Stimulated activated CD4-positive, alpha-beta T cell treated with anti-CD3 and anti-CD28 coated beads, Interleukin-4, amount 100 ng/mL, for 24 hours (primary cell): ENCODE measurements around the gene NWD2.
A peak's percentile ranks its signal among the peaks of the same experiment; 100 is the strongest.

ENCODE experiments used
- DNase-seq: peaks from one replicate; pipeline ENCODE4 v3.0.0-alpha.2; 2020

The NWD2 gene

DNA sequence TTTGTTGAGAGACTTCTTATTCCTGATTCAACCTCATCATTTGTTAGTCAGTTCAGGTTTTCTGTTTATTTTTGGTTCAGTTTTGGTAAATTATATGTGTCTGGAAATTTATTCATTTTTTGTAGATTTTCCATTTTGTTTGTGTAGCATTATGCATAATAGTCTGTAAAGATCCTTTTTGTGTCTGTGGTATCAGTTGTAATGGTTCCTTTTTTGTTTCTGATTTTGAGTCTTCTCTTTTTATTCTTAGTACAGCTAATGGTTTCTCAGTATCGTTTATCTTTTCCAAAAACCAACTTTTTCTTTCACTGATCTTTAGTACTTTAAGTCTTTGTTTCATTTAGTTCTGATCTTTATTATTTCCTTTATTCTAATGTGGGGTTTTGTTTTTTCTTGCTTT, 61.4 kb downstream of the NWD2 start:
- no peak for DNase-seq

DNA sequence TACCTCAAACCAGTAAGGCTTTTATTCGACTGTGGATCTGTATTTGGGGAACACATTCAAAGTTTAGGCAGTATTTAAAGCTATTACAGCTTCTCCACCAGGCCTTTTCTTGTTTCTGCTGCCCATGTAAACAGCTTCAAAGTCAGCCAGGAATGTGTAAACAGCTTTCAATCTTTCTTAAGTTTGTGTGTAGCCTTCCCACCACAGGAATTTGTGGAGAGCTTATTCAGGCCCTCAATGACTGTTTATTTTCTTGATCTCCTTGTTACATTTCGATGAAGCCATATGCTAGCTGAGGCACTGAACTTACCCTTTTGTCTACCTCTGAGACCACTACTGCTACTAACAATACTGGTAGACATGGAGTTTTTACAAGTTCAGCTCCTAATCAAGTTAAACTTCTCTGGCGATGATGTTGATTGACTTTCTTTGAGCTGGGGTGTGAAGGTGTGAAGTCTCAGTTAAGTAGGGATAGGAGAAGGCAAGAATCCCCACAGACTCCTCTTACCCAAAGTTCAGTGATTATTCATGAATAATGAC, 72.6 kb downstream of the NWD2 start:
- DNase-seq: no peak

DNA sequence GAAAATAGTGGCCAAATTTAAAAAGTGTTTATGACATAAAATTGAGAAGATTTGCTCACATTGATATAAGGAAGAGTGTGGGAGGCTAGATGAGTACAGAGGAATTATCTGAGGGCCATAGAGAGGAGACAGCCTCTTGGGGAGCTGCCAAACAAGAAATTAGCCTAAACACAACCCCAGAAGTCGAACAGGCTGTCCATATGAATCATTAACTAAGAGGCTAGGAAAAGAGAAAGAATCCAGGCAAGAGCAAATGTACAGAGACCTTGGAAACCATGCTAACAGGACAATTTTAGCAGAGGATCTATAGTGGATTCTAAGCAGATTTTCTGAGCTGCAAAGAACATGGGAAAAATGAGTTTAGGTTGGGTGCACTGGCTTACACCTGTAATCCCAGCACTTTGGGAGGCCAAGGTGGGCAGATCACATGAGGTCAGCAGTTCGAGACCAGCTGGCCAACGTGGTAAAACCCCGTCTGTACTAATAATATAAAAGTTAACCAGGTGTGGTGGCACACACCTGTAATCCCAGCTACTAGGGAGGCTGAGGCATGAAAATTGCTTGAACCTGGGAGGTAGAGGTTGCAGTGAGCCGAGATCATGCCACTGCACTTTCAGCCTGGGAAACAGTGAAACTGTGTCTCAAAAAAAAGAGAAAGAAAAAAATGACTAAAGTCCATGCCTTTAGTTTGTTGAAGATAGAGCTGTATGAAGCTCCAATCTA, 76.1 kb downstream of the NWD2 start:
- no peak for DNase-seq

DNA sequence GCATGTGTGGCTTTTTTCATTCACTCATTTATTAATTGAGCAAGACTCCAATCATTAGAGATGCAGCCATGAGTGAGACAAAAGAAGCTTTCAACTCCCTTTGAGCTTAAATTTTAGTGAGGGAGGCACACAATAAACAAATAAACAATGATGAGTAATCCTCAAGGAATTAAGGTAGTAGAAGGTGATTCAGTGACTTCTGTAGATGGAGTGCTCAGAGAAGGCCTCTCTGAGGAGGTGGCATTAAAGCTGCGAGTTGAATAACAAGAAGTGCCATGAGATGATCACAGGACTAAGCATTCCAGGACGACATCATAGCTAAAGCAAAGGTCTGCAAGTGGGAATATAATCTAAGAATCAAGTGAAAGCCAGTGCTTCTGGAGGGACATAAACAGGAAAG, 77.6 kb downstream of the NWD2 start:
- DNase-seq: no peak

DNA sequence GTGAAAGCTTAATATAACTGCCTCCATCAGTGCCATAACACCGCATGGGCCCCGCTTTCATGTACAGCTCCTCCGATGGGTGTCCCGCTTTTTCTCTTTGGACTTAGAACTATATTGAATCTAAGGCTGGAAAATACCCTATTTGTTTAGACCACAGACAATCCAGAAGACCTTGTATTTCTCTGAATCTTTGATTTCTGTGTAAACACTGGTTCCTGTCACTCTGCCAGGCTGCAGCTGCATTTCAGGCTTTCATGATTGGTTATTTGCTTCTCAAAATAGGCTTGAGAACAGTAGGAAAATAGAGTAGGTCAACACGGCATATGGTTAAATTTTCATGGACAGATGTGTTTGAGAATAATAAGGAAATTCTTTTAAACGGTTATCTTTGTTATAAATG, 80.0 kb downstream of the NWD2 start:
- DNase-seq: no peak

DNA sequence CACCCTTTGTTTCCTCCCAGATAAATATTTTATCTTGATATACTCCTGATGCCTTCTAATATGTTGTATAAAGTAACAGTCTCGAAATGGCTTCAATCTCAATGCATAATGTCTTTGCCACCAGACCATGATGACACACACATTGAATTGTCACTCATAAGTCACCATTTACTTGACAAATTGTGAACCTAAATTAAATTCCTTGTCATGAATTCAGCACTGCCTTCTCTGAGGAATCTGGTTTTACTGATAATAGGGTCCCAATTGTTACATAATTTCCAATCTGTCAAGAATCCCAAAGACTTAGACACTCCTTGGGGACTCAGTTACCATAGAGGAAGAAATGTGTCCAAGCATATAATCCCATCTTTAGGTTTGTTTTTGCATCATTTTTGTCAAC, 82.3 kb downstream of the NWD2 start:
- no peak for DNase-seq

DNA sequence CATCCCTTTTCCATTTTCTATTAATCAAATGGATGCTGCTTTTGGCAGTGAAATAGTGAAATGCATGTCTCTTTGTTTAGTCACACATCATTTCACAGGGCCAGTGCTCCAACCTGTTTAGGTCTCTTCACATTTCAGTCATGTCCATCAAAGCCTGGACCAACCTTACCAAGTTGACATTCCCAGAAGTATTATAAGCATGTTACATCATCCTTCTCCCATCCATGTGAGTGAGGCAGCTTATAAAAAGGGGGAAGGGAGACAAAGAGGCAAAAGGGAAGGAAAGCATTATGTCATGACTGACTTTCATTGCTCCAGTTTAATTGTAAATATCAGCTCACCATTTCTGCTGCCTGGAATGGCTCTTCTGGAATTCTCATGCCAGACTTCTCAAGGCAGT, 94.4 kb downstream of the NWD2 start:
- no peak for DNase-seq

DNA sequence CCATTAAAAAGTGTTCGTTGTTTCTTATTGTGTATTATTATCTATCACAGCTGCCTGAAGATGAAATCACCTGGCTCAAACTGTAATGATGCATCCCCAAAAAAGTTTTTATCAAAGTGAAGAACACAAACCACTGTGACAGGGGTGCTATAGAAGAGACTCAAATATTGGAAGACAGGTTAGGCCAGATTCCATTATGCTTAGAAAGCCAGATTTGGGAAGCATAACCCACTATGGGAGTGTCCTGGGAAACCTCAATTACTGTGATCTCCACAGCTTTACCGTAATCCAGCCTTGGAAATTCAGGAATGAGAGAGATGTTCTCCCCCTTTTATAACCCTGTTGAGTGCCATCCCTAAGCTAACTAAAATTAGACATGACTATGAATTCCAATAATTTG, 114.2 kb downstream of the NWD2 start:
- no peak for DNase-seq

DNA sequence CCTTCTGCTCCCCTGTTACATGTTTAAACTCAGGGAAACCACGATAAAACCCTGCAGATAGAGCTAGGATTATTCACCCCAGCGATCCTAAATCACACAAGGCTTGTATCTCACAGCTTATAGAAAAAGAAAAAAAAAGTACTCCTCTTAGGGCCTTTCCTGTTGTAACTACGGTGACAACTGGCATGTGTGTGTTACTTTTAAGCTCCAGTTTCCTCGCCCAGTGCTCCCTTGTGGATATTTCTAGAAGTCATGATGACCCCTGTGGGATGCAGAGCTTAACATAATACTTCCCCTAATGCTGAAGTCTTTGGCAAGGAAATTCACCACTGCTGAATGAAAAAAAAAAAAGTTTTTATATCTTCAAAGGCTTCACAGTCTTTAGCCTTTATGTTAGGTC, 114.7 kb downstream of the NWD2 start:
- no peak for DNase-seq

DNA sequence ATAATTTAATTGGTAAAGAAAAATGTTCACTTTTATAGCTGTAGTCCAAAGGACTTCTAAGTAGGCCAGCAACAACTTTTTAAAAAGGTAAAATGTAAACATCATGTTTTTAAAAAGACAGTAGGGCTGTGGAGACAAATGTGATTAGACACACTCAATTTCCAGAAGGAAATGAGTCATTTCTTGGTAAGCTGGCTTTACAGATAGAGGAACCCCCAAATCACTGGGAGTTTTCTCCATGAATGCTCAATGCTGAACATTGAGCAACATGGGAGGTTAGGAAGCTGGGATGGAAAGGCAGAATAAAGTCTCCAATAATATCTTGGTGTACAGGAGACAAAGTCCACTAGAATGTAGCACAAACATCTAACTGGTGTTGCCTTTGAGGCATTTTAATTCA, 121.3 kb downstream of the NWD2 start:
- no peak for DNase-seq

DNA sequence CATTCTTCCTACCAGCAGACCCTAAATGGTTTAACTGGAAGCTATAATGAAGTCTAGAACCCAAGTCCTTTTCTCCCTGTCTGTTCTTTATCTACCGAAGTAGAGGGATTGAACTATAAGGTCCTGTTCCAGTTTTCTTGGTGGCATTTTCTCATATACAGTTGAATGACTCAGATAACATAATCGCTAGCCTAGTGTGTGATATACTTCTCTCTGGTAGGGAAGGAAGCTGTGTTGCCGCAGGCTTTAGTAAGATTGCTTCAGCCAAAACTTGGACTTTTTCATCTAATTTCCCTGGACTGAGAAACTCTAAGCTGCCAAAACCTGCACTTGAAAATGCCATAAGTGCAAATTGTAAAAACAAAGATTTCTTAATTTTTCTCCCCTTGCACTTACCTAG, 123.4 kb downstream of the NWD2 start:
- no peak for DNase-seq

DNA sequence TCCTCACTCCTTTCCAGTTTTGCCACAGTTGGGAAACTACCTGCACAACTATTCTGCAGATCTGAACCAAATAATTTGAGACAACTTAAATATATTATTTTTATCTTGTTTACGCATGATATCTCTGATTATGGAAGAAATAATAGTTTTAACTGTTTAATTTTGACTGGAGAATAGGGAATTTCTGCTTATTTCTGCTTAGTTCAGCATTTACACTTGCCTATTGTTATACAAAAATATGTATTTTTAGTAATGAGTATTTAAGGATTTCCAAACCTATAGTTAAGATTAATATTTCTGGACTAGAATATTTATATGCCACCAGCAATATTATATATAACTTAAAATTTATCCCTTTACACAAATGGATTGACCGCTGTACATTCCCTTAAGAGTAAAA, 125.5 kb downstream of the NWD2 start:
- DNase-seq: no peak

DNA sequence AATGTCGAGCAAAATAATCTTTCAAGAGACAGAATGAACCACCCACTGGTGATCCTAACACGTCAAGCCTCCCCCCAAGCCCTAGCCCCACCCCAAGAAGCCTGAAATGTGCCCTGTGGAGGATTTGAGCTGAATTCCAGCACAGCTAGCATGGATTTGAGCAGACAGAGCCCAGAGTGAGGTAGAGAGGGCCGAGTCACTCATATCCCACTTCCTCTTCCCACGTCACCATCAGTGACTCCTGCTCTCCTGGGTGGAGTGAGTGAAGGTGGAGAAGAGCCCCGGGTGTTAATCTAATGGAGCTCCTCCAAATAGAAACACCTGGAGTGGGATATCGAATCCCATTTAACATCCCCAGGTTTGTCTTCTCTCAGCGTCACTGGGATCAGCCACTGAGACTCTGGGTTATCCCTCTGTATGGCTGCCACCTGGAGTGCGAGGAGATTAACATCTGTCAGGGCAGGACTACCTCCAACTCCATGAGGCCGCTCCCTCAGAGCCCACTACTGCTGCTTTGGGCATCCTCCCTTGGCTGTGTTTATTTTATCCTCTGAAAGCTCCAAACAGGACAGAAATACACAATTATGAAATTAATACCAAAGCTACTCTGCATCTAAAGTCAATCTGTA, 136.6 kb downstream of the NWD2 start:
- no peak for DNase-seq

DNA sequence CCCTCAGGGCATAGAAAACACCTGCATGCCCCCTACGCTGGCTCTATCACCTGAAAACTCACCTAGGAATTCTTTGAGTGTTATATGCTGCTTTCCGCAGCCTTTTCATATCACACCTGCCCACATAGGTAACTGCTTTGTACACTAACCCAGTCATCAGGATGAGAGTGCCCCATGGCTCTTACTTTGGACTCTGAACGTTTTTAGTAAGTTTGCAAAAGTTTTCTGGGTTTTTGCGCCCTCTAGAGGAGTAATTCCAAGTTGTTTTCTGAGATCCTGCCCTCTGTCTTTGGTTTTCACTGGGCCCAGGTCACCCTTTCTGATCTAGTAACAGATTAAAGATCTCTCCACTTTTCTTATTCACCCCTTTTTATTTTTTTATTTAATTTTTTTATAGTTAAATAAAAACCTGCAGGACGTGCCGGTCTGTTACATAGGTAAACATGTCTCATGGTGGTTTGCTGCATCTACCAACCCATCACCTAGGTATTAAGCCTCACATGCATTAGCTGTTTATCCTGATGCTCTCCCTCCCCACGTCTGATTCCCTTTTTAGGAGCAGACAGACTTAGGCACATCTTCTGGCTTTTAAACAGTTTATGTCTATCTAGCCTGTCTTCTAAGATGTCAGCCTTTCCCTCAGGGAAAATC, 139.2 kb downstream of the NWD2 start:
- DNase-seq: peak; percentile 5

DNA sequence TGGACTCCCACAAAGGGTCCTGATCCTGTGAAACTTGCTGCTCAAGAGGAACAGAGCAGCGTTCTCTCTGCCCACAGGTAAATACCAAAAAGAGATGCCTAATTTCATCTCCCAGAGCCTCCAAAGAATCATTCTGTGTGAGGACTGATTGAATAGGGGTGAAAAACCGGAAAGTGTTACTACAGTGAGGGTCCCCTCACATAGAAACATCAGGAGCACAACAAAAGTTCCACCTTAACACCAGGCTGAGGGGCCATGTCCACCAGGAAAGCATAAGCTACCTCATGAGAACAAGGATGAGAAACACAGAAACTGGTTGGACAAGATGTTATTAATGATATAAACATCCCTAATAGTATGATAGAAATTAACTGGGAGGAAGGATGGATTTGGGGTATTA, 140.9 kb downstream of the NWD2 start:
- no peak for DNase-seq

DNA sequence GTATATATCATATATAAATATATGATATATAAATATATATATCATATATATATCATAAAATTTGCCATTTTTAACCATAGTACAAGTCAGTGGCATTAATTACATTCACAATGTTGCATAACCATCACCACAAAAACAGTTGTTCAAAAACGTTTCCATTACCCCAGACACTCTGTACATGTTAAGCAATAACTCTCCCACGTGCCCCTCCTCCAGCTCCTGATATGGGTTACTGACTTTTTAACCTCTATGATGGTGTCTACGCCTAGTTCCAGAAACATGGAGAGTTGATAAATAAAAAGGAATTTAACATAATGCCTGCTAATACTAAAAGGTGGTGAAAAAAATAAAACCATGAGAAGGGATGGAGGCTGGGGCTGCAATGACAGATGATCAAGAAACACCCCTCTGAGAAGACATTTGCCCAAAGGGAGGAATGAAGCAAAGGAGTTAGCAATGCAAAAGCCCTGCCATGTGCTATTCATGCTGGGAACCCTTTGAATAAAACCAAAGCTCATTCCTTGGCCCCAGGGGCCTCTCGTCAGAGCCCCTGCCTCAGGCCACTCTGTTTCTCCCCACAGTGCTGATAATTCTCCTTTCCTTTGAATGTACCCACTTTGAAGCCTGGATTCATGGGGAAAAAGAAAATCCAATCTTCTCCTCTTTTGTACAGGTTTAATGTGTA, 144.3 kb downstream of the NWD2 start:
- DNase-seq: no peak

DNA sequence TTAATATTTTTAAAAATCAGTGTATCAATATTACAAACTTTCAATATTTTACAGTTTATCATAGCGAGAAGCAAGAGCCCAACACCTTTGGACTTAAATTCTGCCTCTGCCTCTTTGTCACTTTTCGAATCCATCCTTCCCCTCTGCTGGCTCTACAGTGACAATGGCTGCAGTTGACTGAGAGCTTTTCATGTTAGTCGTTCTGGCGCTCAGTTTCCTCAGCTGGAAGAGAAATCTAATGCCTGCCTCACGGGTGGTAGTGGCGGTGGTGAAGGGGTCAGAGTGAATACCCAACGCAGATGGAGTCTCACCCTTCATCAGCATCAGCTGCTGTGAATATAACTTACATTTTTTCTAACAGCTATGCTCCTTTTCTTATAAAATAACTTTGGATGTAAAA, 144.8 kb downstream of the NWD2 start:
- DNase-seq: no peak

DNA sequence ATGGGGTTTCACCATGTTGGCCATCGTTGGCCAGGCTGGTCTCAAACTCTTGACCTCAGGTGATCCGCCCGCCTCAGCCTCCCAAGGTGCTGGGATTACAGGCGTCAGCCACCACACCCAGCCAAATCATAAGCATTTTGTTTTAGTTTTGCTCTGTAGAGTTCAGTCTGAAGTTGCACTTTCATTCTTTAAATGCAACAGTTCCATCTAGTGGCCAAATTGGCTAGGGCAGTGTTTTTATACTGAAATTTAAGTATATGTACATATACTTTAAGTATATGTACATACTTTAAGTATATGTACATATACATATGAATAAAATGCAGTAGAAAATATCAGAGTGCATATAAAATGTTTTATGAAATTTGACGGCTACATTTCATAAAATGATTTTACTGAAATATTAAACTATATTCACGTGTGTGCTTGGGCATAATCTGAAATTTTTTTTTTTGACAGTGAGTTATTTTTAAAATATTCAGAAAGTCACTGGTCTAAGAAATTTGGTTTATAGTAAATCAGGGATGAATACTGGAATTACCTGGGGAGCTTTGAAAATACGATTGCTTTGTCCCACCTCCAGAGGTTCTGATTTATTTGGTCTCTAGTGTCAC, 145.5 kb downstream of the NWD2 start:
- DNase-seq: peak; percentile 23

DNA sequence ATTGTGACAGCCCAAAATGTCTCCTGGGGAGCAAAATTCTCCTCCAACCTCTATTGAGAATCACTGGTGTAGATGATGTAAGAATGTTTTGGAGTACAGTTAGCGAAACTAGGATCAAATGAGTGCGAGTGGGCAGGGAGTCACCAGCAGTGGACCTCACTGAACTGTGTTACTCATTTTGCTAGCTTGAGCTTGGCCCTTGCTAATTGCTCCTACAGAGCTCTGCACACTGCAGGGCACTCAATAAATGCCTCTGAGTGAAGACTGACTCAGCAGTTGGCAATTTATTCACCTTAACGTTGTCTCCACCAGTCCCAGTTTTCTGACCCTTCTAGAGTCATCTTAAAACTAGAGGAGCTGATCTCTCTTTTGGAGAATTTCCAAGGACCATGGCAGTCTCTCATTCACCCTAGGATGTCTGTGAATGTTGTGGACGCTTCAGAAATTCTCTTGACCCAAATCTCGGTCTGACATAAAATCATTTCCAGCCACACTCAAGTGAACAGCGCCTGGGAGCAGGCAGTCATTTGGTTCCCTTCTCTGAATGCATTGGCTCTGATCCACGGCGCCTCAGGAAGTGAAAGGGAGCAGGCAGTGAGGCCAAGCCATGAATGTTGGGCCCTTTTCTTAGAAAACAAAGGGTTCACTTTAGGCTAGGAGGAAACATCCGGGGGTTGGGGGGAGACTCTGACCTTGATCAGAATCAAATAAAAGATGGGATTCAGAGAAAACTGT, 148.1 kb downstream of the NWD2 start:
- DNase-seq: no peak

DNA sequence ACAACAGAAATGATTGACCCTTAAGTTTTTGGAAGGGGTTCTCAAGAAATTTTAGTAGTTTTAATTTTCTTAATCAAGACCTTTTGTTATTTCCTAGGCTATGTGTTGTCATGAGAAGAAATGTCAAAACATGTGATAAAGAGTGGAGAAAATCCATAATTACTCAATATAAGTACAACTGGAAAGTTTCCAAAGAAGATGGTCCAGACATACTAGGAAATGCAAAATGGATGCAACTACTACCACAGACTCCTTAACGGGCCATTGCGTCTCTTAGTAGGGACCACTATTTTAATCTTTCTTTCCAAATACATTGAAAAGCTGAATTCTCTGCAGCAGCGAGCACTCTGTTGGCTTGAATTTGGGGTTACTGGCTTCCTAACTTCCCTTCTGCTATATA, 148.8 kb downstream of the NWD2 start:
- no peak for DNase-seq

DNA sequence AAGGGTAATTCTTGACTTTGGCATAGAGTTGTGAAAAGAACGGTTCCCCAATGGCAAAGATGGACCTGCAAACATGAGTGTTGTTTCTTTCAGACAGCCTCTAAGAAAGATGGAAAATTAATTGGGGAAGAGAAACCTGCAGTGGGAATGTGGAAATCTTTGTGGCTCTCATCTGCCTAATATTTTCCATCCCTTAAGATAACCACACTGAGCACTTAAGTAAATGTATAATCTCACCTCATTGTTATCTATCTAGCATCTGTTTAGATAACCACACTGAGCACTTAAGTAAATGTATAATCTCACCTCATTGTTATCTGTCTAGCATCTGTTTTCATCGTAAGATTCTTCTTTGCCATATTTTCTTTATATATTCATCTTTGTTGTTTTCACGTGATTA, 149.3 kb downstream of the NWD2 start:
- DNase-seq: no peak

DNA sequence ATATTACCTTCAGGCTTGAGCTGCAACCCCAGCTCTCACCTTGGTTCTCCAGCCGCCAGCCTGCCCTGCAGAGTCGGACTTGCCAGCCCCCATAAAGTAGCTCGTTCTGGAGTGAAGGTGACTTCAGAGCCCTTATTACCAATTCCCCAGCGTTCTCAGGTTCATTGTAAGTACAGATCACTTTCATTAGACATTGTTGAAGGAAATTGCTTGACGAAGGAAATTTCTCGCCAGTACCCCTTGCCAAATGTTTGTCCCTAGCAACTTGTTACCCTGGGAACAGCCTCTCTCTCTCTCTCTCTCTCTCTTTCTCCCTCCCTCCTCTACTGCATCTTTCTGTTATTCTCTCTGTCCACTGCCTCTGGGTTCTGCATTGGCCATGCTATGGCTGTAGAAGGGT, 153.0 kb downstream of the NWD2 start:
- no peak for DNase-seq
